Loucy (cell line): ENCODE measurements around the gene MALRD1.

Experiments used
- H2AFZ ChIP-seq: fragments of 200-600 bp; sonication (generic); 2 replicates; pipeline ENCODE4 v1.6.0; 2016; ENCODE audit warnings: antibody characterized with exemption, mild to moderate bottlenecking, low read length, moderate library complexity
- H3F3A ChIP-seq: fragments of 200-600 bp; 2 replicates; pipeline ENCODE4 v1.6.0; 2016; ENCODE audit warnings: antibody characterized with exemption, low read depth, mild to moderate bottlenecking
- H3K27me3 ChIP-seq: fragments of 200-600 bp; sonication (generic); 2 replicates; pipeline ENCODE4 v1.6.1; 2014; ENCODE audit warnings: low read length, mild to moderate bottlenecking; ENCODE audit not compliant: insufficient read depth, poor library complexity, severe bottlenecking
- H3K36me3 ChIP-seq: fragments of 200-600 bp; sonication (generic); 2 replicates; pipeline ENCODE4 v1.6.1; 2016; ENCODE audit warnings: low read length; ENCODE audit not compliant: insufficient read depth
- H3K4me1 ChIP-seq: fragments of 200-600 bp; sonication (generic); 2 replicates; pipeline ENCODE4 v1.5.1; 2014; ENCODE audit warnings: low read length, mild to moderate bottlenecking; ENCODE audit not compliant: insufficient read depth, poor library complexity, severe bottlenecking
- H3K4me2 ChIP-seq: fragments of 200-600 bp; sonication (generic); 2 replicates; pipeline ENCODE4 v1.6.0; 2014; ENCODE audit warnings: antibody characterized with exemption, low read length, low read depth, mild to moderate bottlenecking; ENCODE audit not compliant: poor library complexity, severe bottlenecking
- H3K4me3 ChIP-seq: fragments of 200-600 bp; sonication (generic); 2 replicates; pipeline ENCODE4 v1.5.1; 2014; ENCODE audit warnings: low read length, mild to moderate bottlenecking, mixed read lengths; ENCODE audit not compliant: poor library complexity, severe bottlenecking
- H3K79me2 ChIP-seq: fragments of 200-600 bp; sonication (generic); 2 replicates; pipeline ENCODE4 v1.6.1; 2014; ENCODE audit warnings: low read length; ENCODE audit not compliant: insufficient read depth
- H3K9ac ChIP-seq: fragments of 200-600 bp; sonication (generic); 2 replicates; pipeline ENCODE4 v1.6.0; 2014; ENCODE audit warnings: mild to moderate bottlenecking, low read depth, low read length, moderate library complexity; ENCODE audit not compliant: poor library complexity, severe bottlenecking
- H3K9me2 ChIP-seq: fragments of 200-600 bp; sonication (generic); replicated peaks from 2 replicates; pipeline ENCODE4 v1.6.1; 2016; ENCODE audit warnings: low read depth, low read length, mixed read lengths
- H3K9me3 ChIP-seq: fragments of 200-600 bp; sonication (generic); 2 replicates; pipeline ENCODE4 v1.6.1; 2014; ENCODE audit warnings: mild to moderate bottlenecking, antibody characterized with exemption, low read length, low read depth; ENCODE audit not compliant: insufficient read depth
- H4K20me1 ChIP-seq: fragments of 200-600 bp; sonication (generic); 2 replicates; pipeline ENCODE4 v1.6.0; 2014; ENCODE audit warnings: antibody characterized with exemption, low read length, mild to moderate bottlenecking; ENCODE audit not compliant: insufficient read depth, poor library complexity, severe bottlenecking
- CTCF ChIP-seq: fragments of 200-600 bp; sonication (generic); conservative IDR thresholded peaks from 2 replicates; pipeline ENCODE4 v1.5.1; 2014; ENCODE audit warnings: mild to moderate bottlenecking, antibody characterized with exemption, low read length
- EZH2phosphoT487 ChIP-seq: fragments of 200-600 bp; IDR thresholded peaks from 2 replicates; pipeline ENCODE4 v1.6.1; 2018; ENCODE audit warnings: antibody characterized with exemption, mild to moderate bottlenecking, moderate library complexity, borderline replicate concordance

Gene MALRD1

DNA sequence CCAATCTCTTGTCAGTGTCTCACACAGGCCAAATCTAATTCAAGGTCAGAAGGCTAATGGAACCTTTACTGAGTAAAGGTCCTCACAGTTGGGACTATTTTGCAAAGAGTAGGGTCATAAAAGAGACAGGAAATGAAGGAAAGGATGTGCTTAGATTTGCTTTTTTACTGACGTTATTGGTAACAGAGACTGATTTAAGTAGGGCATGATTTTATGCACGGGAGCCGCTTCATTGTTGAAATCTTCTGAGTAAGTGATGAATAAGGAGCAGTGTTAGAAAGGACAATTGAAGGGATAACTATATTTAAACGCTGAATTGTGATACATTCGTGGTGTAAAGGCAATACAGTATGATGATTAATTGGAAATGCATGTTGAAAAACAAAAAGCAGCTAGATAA, 261.5 kb downstream of the MALRD1 start:
- Histone ChIP-seq H3K4me3 (no peak overlapping the region), H3K36me3 (no peaks in the 10 kb centered on the region), H3K4me2 (no peak overlapping the region), H3F3A (no peaks in the 10 kb centered on the region), H3K4me1 (no peaks in the 10 kb centered on the region), H3K9me2 (no peaks in the 10 kb centered on the region; the same call in 1 of the 2 replicates), H3K9ac (no peak overlapping the region), H4K20me1 (no peaks in the 10 kb centered on the region), H2AFZ (no peak overlapping the region), H3K79me2 (no peaks in the 10 kb centered on the region), H3K27me3 (no peaks in the 10 kb centered on the region), H3K9me3 (no peaks in the 10 kb centered on the region)
- TF ChIP-seq CTCF (no peak), EZH2phosphoT487 (no peak)

GRCh38 chr10:19316204-19316870, 267.7 kb downstream of the MALRD1 start:
- no peak for TF ChIP-seq EZH2phosphoT487
- TF ChIP-seq CTCF, result no peak
- no peak overlapping the region for H3K9ac ChIP-seq
- H3K27me3 ChIP-seq, result no peaks in the 10 kb centered on the region
- no peak overlapping the region for H2AFZ ChIP-seq
- H3K4me2 ChIP-seq, result no peak overlapping the region
- H3K9me2 ChIP-seq, result no peaks in the 10 kb centered on the region; the same call in 1 of the 2 replicates
- H3K9me3 ChIP-seq, result no peaks in the 10 kb centered on the region
- no peaks in the 10 kb centered on the region for H3K4me1 ChIP-seq
- no peak overlapping the region for H3K4me3 ChIP-seq
- no peaks in the 10 kb centered on the region for H3K79me2 ChIP-seq
- H3F3A ChIP-seq, result no peaks in the 10 kb centered on the region
- no peaks in the 10 kb centered on the region for H3K36me3 ChIP-seq
- no peaks in the 10 kb centered on the region for H4K20me1 ChIP-seq

DNA sequence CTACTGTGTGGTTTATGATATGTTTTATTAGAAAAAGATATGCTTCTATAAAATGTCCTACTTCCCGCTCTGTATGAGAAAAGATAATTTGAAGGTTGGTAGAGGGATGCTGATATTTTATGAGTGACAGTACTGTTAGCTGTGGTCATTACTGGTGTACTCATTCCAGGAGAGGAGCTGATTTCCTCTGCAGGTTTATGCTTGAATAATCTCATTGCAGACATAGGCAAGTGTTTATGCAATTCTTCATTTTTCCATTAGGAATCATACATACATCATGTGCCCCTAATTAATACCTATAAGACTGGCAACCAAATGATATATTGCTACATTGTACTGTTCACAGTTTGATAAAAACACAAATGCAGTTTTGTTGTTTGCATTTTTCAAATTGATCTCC, 269.4 kb downstream of the MALRD1 start:
- Histone ChIP-seq H3F3A (no peaks in the 10 kb centered on the region), H3K27me3 (no peaks in the 10 kb centered on the region), H3K36me3 (no peaks in the 10 kb centered on the region), H3K79me2 (no peaks in the 10 kb centered on the region), H3K4me3 (no peak overlapping the region), H3K9me2 (no peaks in the 10 kb centered on the region; the same call in 1 of the 2 replicates), H3K9ac (no peak overlapping the region), H2AFZ (no peak overlapping the region), H4K20me1 (no peaks in the 10 kb centered on the region), H3K9me3 (no peaks in the 10 kb centered on the region), H3K4me1 (no peaks in the 10 kb centered on the region), H3K4me2 (no peak overlapping the region)
- TF ChIP-seq CTCF (no peak), EZH2phosphoT487 (no peak)
